HCT116 (cell line): ENCODE measurements around the gene ARHGAP12. TPM values are rescaled to one million over a fixed set of nuclear protein-coding genes. Genes with fewer than 3 reads are reported as not detected.

ENCODE experiments used
- ATAC-seq: fragments of 200-7000 bp; cut with Tn5 transposase; 2 replicates; pipeline ENCODE4 v1.9.1; 2020; ENCODE audit warnings: mild to moderate bottlenecking, moderate library complexity
- BruUV-seq: library from RNA; stranded (reverse); fragments of 400-500 nt; replicated peaks from 2 replicates; lab custom pipeline; 2021; lab: Mats Ljungman, UMichigan
- CTCF ChIA-PET: fragments of 300-600 bp; sonication (Branson Sonifier 250); formaldehyde crosslinking; loops from one replicate; lab custom pipeline; 2021; ENCODE audit warnings: antibody characterized with exemption; lab: Charles Lee
- POLR2A ChIA-PET: fragments of 300-600, 350-600 bp; sonication (Branson Sonifier 250); formaldehyde crosslinking; loops from one replicate; lab custom pipeline; 2021; ENCODE audit warnings: antibody characterized with exemption; lab: Charles Lee
- RAD21 ChIA-PET, 2 experiments: fragments of 300-600 bp; sonication (Branson Sonifier 250); formaldehyde crosslinking; loops; one replicate each; lab custom pipeline; 2023; ENCODE audit warnings: low total read pairs in 2 of 2; ENCODE audit not compliant: uncharacterized antibody in 2 of 2, unreplicated experiment in 2 of 2, low non-redundant PET in 1 of 2; lab: Charles Lee
- DNase-seq: peaks from one replicate; pipeline ENCODE4 v3.0.0-alpha.2; 2010; ENCODE audit warnings: low read depth, low spot score
- H2AFZ ChIP-seq: fragments of 200-600 bp; shearing (Covaris generic), sonication (generic); 2 replicates; pipeline ENCODE4 v1.6.1; 2017; ENCODE audit warnings: low read depth, mixed run types, mixed read lengths, antibody characterized with exemption, low read length; ENCODE audit not compliant: poor library complexity, severe bottlenecking
- H3K27ac ChIP-seq: 2 replicates; pipeline ENCODE4 v1.5.1; 2012; ENCODE audit warnings: low read depth, low read length
- H3K27me3 ChIP-seq: fragments of 200-600 bp; sonication (generic); 2 replicates; pipeline ENCODE4 v1.6.1; 2016; ENCODE audit warnings: mixed run types, low read length, mixed read lengths; ENCODE audit not compliant: insufficient read depth
- H3K36me3 ChIP-seq, 2 experiments: fragments of 200-500 bp in 1 of 2; fragments of 200-600 bp in 1 of 2; sonication (Bioruptor generic) in 1 of 2; sonication (generic) in 1 of 2; 2 replicates each; pipeline versions ENCODE4 v1.5.1 to v1.6.1; 2014 to 2016; ENCODE audit warnings: low read length in 2 of 2, inconsistent platforms in 1 of 2, mixed read lengths in 1 of 2, mixed run types in 1 of 2; ENCODE audit not compliant: insufficient read depth in 2 of 2, control insufficient read depth in 1 of 2
- H3K4me1 ChIP-seq, 2 experiments: fragments of 200-600 bp in 1 of 2; sonication (generic) in 1 of 2; 2 replicates each; pipeline versions ENCODE4 v1.5.1 to v1.6.1; 2012 to 2017; ENCODE audit warnings: low read length in 2 of 2, inconsistent platforms in 1 of 2, mild to moderate bottlenecking in 1 of 2, mixed read lengths in 1 of 2, mixed run types in 1 of 2, moderate library complexity in 1 of 2; ENCODE audit not compliant: insufficient read depth in 2 of 2, control insufficient read depth in 1 of 2
- H3K4me2 ChIP-seq: fragments of 200-600 bp; sonication (generic); 2 replicates; pipeline ENCODE4 v1.6.1; 2017; ENCODE audit warnings: mixed run types, low read length, mixed read lengths
- H3K4me3 ChIP-seq, 2 experiments: fragments of 200-600 bp in 1 of 2; sonication (generic) in 1 of 2; replicated peaks in 1 of 2; 2 replicates each; pipeline ENCODE4 v1.5.1; 2011 to 2016; ENCODE audit warnings: low read length in 2 of 2, control low read depth in 1 of 2, low read depth in 1 of 2, mild to moderate bottlenecking in 1 of 2, mixed read lengths in 1 of 2, mixed run types in 1 of 2
- H3K79me2 ChIP-seq: fragments of 200-600 bp; sonication (generic); 2 replicates; pipeline ENCODE4 v1.6.1; 2017; ENCODE audit warnings: mild to moderate bottlenecking, mixed run types, low read length, moderate library complexity, mixed read lengths; ENCODE audit not compliant: insufficient read depth
- H3K9ac ChIP-seq: fragments of 200-600 bp; sonication (generic); 2 replicates; pipeline ENCODE4 v1.6.1; 2016; ENCODE audit warnings: low read length, mixed read lengths
- H3K9me2 ChIP-seq: fragments of 200-600 bp; sonication (generic), shearing (Covaris generic); 2 replicates; pipeline ENCODE4 v1.6.1; 2017; ENCODE audit warnings: mixed run types, mild to moderate bottlenecking, moderate library complexity; ENCODE audit not compliant: insufficient read depth
- H3K9me3 ChIP-seq, 2 experiments: fragments of 200-500 bp in 1 of 2; fragments of 200-600 bp in 1 of 2; sonication (Bioruptor generic) in 1 of 2; sonication (generic) in 1 of 2; 2 replicates each; pipeline ENCODE4 v1.6.1; 2014 to 2017; ENCODE audit warnings: low read length in 2 of 2, mixed read lengths in 2 of 2, inconsistent platforms in 1 of 2, low read depth in 1 of 2, mild to moderate bottlenecking in 1 of 2, mixed run types in 1 of 2, moderate library complexity in 1 of 2; ENCODE audit not compliant: control insufficient read depth in 1 of 2, insufficient read depth in 1 of 2
- H4K20me1 ChIP-seq: fragments of 200-600 bp; sonication (generic), shearing (Covaris generic); 2 replicates; pipeline ENCODE4 v1.6.1; 2017; ENCODE audit warnings: mixed run types, mild to moderate bottlenecking, moderate library complexity; ENCODE audit not compliant: insufficient read depth
- ATF3 ChIP-seq: IDR thresholded peaks from 2 replicates; pipeline ENCODE4 v1.6.1; 2012
- CBX3 ChIP-seq: IDR thresholded peaks from 2 replicates; pipeline ENCODE4 v1.6.1; 2012; ENCODE audit warnings: low read depth
- CEBPB ChIP-seq: IDR thresholded peaks from 2 replicates; pipeline ENCODE4 v1.6.1; 2012; ENCODE audit warnings: low read depth
- ELF1 ChIP-seq: IDR thresholded peaks from 2 replicates; pipeline ENCODE4 v1.6.1; 2012; ENCODE audit warnings: low read depth, borderline replicate concordance
- EZH2phosphoT487 ChIP-seq: fragments of 200-600 bp; IDR thresholded peaks from 2 replicates; pipeline ENCODE4 v1.6.1; 2018; ENCODE audit warnings: antibody characterized with exemption, borderline replicate concordance
- MAX ChIP-seq: IDR thresholded peaks from 2 replicates; pipeline ENCODE4 v1.6.1; 2012
- POLR2A ChIP-seq: IDR thresholded peaks from 2 replicates; pipeline ENCODE4 v1.7.0; 2011; ENCODE audit warnings: borderline replicate concordance; ENCODE audit not compliant: insufficient read depth, insufficient read length; ENCODE audit errors: extremely low read depth
- POLR2AphosphoS5 ChIP-seq: IDR thresholded peaks from 2 replicates; pipeline ENCODE4 v1.6.1; 2011; ENCODE audit warnings: mild to moderate bottlenecking, low read depth, low read length, moderate library complexity
- RAD21 ChIP-seq: IDR thresholded peaks from 2 replicates; pipeline ENCODE4 v1.6.1; 2012; ENCODE audit warnings: low read depth, mild to moderate bottlenecking
- SP1 ChIP-seq: IDR thresholded peaks from 2 replicates; pipeline ENCODE4 v1.6.1; 2012; ENCODE audit warnings: low read depth
- SRF ChIP-seq: IDR thresholded peaks from 2 replicates; pipeline ENCODE4 v1.6.1; 2012; ENCODE audit warnings: low read depth
- ZBTB33 ChIP-seq: IDR thresholded peaks from 2 replicates; pipeline ENCODE4 v1.6.1; 2011; ENCODE audit warnings: mild to moderate bottlenecking, low read length, moderate library complexity; ENCODE audit not compliant: insufficient replicate concordance; ENCODE audit errors: extremely low read depth
- ZFX ChIP-seq: fragments of 450-650 bp; IDR thresholded peaks from 2 replicates; pipeline ENCODE4 v1.6.1; 2017
- intact Hi-C: fragments of 100-400 bp; cut with micrococcal nuclease; formaldehyde crosslinking; loops from 2 replicates; pipeline ENCODE4 v1.10.0; 2022
- total RNA-seq: library from RNA; stranded (reverse); gene quantifications from one replicate; pipeline ENCODE4 v1.2.1, GENCODE V29; 2021; ENCODE audit not compliant: unreplicated experiment

Gene ARHGAP12
- total RNA-seq, 1 experiment from 2014 or later, result 80.3 TPM

GRCh38 chr10:31873724-31874123 lies 54.9 kb downstream of the ARHGAP12 start:
- Histone ChIP-seq H3K9me2 (no peaks in the 10 kb centered on the region), H3K79me2 (peaks cover 100% of the 10 kb centered on the region), H2AFZ (no peak overlapping the region), H4K20me1 (no peaks in the 10 kb centered on the region), H3K27ac (no peak overlapping the region), H3K9ac (no peak overlapping the region), H3K9me3 (no peaks in the 10 kb centered on the region), H3K36me3 (no peaks in the 10 kb centered on the region), H3K4me2 (no peak overlapping the region), H3K4me3 (no peak overlapping the region), H3K27me3 (no peaks in the 10 kb centered on the region), H3K4me1 (peaks cover 56 to 92% of the 10 kb centered on the region in 2 experiments)
- no peak for TF ChIP-seq POLR2AphosphoS5
- no peak for TF ChIP-seq EZH2phosphoT487
- no peak for TF ChIP-seq SRF
- TF ChIP-seq POLR2A, result no peak
- no peak for TF ChIP-seq RAD21
- TF ChIP-seq ATF3, result no peak
- TF ChIP-seq ELF1, result no peak
- no peak for TF ChIP-seq SP1
- no peak for TF ChIP-seq ZBTB33
- no peak for TF ChIP-seq MAX
- TF ChIP-seq CEBPB, result no peak
- no peak for TF ChIP-seq ZFX
- TF ChIP-seq CBX3, result no peak
- intact Hi-C loops, result no loop called here
- ChIA-PET RAD21 (no interaction called here), CTCF (no interaction called here), POLR2A (no interaction called here)
- no peak for ATAC-seq
- no TSS peak for BruUV-seq
- DNase-seq, result no peak
